GM19238 (cell line): ENCODE results near the gene AUP1.
"Not testable (repeated sequence)": the region's sequence is repeated elsewhere in the genome, so short reads cannot be mapped to it uniquely, and the experiment has no call there.

Experiments used
- DNase-seq: peaks from one replicate; pipeline ENCODE4 v3.0.0; 2011; ENCODE audit warnings: low spot score; ENCODE audit not compliant: insufficient read length

The AUP1 gene

GRCh38 chr2:74499267-74499939 is 30.1 kb downstream of the AUP1 start, which contains the start of gene LBX2:
LBX2 (minus strand) TSS chr2:74499603; CDS start chr2:74499537, 66 bp downstream.
- no peak for DNase-seq

- DNase-seq: no peak
These were observed 30.8 kb downstream of the AUP1 start for GRCh38 chr2:74498500-74499266.

GRCh38 chr2:74497777-74498499 is 31.6 kb downstream of the AUP1 start:
- DNase-seq: no peak

GRCh38 chr2:74496997-74497776 is 32.3 kb downstream of the AUP1 start:
- no peak for DNase-seq

- DNase-seq: no peak
These were observed 34.1 kb downstream of the AUP1 start for GRCh38 chr2:74495440-74495839.

- no peak for DNase-seq
These were observed 36.0 kb downstream of the AUP1 start for GRCh38 chr2:74493546-74493945.

- DNase-seq: no peak
These were observed 37.6 kb downstream of the AUP1 start for GRCh38 chr2:74491648-74492544.

GRCh38 chr2:74489906-74490305 is 39.6 kb downstream of the AUP1 start:
- DNase-seq: no peak

- no peak for DNase-seq
These were observed 40.6 kb downstream of the AUP1 start for GRCh38 chr2:74488643-74489481.

- no peak for DNase-seq
These were observed 43.4 kb downstream of the AUP1 start for GRCh38 chr2:74486141-74486540.

GRCh38 chr2:74483675-74484164 is 45.8 kb downstream of the AUP1 start:
- not testable (repeated sequence) for DNase-seq

GRCh38 chr2:74482801-74483674 is 46.5 kb downstream of the AUP1 start, which contains the start of the genes CCDC142 and TTC31:
CCDC142 (minus strand) TSS chr2:74482998; CDS start chr2:74482837, 161 bp downstream.
TTC31 (plus strand) TSS chr2:74483081; CDS start chr2:74483096, 15 bp downstream.
- peak; percentile 87 for DNase-seq

- DNase-seq: no peak
These were observed 47.3 kb downstream of the AUP1 start for GRCh38 chr2:74481961-74482800.

- no peak for DNase-seq
These were observed 48.1 kb downstream of the AUP1 start for GRCh38 chr2:74481431-74481830.
